ENCODE results near the gene PRPH. TPM values are rescaled to one million over a fixed set of nuclear protein-coding genes. Genes with fewer than 3 reads are reported as not detected.

Gene PRPH
- total RNA-seq, 2 experiments from 2014 or later = not detected

DNA sequence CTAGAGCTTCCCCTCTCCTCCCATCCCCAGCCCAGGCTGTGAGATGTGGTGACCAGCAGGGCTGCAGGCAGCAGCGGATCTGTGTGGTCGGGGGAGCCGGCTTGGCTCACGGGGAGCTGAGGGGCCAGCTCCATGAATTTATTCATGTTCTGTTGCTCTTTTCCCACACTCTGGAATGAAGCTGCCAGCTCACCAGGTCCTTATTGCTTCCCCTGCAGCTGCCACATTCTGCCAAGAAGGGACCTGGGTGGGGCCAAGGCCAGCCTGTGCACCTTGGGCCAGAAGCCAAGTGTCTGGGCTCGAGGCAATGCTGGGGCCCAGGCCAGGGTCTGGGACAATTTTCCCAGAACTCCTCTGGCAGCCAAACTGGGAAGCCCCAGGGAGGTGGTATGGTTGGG lies 44.5 kb downstream of the PRPH start:
- H3K27me3 Mint-ChIP-seq = peaks cover 88% of the 10 kb centered on the region
- H3K4me3 Mint-ChIP-seq = no peak overlapping the region
- CTCF ChIA-PET = interaction anchor here (1.2 kb wide), 1 partner anchor 9 kb away, joined by 5 read pairs; no protein-coding TSS in a partner anchor
- no peaks in the 10 kb centered on the region for H3K9me3 Mint-ChIP-seq
- POLR2A ChIA-PET = no interaction called here
- peaks cover 33% of the 10 kb centered on the region for H3K4me1 Mint-ChIP-seq
- DNase-seq = no peak
- H3K36me3 Mint-ChIP-seq (ENCODE audit: low read depth) = no peaks in the 10 kb centered on the region
- no peak overlapping the region for H3K27ac Mint-ChIP-seq

DNA sequence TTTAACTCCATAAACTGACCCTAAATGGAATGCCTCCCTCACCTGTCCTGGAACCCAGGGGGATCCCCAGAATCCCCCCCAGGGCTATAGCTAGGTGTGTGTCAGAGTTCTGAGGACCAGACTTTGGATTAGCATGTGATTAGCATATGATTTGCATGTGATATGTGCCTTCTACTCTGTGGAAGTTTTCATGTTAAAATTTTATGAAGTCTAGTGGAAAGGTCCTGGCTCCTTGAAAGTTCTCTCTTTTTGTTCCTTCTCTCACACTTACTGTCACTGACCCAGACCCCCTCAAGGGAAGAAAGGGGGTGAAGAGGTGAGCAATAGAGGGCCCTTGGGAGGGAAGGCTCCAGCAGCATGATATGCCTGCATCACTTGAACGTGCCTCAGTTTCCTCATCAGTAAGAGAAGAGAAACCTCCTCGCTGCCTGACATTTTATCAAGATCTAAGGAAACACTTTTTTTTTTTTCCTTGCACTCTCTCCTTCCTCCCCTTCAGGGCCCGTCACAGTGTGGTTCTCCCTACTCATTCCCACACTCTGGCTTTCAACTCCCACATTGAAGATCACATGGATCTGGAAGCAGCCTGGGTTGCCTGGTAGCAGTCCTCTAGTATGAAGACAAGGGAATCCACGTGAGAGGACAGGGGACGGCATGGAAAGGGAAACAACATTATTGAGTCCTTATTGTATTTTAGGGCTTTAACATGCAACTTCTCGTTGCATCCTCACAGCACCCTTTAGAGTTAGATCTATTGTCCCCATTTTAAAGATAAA lies 45.3 kb downstream of the PRPH start:
- Mint-ChIP-seq H3K4me1 (peaks cover 31% of the 10 kb centered on the region), H3K9me3 (no peaks in the 10 kb centered on the region), H3K27ac (no peak overlapping the region), H3K4me3 (no peak overlapping the region), H3K27me3 (peaks cover 84% of the 10 kb centered on the region), H3K36me3 (ENCODE audit: low read depth) (no peaks in the 10 kb centered on the region)
- ChIA-PET CTCF (interaction anchor here (1.0 to 4.0 kb wide), 5 partner anchors 8 to 75 kb away, joined by 3 to 32 read pairs (median 5); partner anchors contain the start of gene PRPH), POLR2A (no interaction called here)
- no peak for DNase-seq

DNA sequence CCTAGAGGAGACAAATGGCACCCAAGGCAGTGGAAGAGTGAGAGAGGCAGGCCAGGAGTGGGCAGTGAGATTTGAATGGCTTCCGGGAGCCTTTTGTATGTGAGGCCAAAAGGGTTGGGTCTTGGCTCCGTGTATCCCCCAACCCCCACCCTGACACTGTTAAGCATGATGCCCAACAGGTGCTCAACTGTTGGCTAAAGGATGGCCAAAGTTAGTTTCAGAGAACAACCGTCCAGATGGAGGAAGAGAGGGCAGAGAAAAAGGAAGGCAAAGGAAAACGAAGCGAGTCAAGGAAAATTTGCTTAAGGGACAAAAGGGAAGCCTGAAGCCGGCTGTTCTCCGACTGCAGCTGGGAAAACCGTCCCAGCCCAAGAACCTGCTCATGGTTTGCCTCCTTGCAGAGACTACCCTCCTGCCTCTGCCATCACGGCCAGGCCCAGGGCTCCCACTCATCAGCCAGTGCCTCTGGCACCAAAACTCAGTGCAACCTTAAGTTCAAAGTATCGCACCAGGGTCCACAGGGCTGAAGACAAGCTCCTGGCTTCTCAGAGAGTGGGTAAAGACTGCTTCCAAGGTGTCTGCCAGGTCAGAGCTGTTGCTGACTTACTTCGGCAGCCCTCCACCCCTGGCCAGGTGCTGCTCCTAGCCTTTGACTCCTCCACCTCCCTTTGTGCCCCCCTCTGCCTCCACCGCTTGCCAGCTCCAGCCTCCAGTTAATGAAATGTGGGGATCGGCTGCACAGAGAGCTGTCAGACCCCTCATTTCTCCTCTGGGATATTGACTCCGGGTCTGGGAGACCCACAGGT lies 46.2 kb downstream of the PRPH start:
- ChIA-PET POLR2A (no interaction called here), CTCF (interaction anchor here (0.7 to 4.0 kb wide), 16 partner anchors 9 to 170 kb away, joined by 3 to 32 read pairs (median 4); partner anchors contain the start of genes PRPH, SPATS2 and TROAP)
- no peak overlapping the region for H3K4me3 Mint-ChIP-seq
- DNase-seq = no peak
- H3K4me1 Mint-ChIP-seq = peaks cover 34% of the 10 kb centered on the region
- H3K9me3 Mint-ChIP-seq = no peaks in the 10 kb centered on the region
- H3K27me3 Mint-ChIP-seq = peaks cover 86% of the 10 kb centered on the region
- no peak overlapping the region for H3K27ac Mint-ChIP-seq
- H3K36me3 Mint-ChIP-seq (ENCODE audit: low read depth) = no peaks in the 10 kb centered on the region

DNA sequence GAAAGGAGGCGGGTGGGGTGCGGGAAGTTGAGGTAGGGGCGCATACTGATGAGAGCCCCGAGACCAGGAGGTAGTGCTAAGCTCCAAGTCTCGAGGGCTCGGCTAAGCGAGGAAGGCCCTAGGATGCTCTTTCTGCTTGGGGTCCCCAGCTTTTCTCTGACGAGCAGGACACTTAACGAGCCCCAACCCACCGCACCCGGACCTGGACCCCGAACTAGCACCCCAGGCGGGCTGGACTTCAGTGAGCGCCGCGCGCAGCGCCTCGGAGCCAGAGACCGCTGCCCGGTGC lies 46.8 kb downstream of the PRPH start:
- ChIA-PET CTCF (interaction anchor here (0.8 to 4.0 kb wide), 21 partner anchors 9 to 286 kb away, joined by 3 to 32 read pairs (median 4); partner anchors contain the start of genes PRPH, SPATS2 and TROAP), POLR2A (no interaction called here)
- peaks cover 34% of the 10 kb centered on the region for H3K4me1 Mint-ChIP-seq
- peak overlapping the region; percentile 13 for H3K4me3 Mint-ChIP-seq
- no peak for DNase-seq
- no peaks in the 10 kb centered on the region for H3K36me3 Mint-ChIP-seq (ENCODE audit: low read depth)
- no peaks in the 10 kb centered on the region for H3K9me3 Mint-ChIP-seq
- H3K27ac Mint-ChIP-seq = no peak overlapping the region
- H3K27me3 Mint-ChIP-seq = peaks cover 89% of the 10 kb centered on the region

DNA sequence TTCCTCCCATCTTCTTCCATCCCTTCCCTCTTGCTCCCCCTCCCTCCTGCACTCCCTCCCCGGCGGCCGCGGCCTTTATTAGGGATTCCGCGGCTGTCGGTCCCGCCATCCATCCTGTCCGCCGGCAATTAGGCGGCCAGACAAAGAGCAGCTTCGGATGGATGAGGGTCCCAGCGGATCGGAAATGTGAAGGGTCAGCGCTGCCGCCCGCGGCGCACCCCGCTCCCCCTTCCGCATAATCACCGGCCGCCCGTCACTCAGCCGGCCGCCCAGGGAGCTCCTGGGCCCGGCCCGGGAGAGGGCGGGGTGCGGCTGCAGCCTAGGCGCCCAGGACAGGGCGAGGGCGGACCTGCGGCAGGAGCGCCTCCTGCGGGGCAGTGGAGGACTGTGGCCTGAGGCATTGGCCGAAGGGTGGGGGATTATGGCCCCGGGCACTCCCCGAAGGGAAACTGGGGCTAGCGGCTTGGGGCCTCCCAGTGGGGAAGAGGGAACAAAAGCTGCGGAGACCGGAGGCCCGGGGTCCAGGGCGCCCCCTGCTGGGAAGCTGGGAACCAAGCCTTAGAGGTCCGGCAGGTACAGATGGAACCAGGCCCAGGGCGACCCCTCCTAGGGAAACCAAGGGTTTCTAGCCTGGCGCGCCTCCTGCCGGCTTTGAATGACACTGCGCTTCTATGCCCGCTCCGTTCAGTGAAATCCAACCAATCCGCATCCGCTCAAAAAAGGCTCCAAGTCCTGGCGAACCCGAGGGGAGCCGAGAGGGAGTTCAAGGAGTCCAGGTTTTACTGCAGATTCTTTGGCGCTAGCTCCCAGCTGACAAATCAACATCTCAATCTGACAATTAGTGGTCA lies 47.3 kb downstream of the PRPH start:
- ChIA-PET CTCF (interaction anchor here (0.6 to 4.0 kb wide), 25 partner anchors 10 to 287 kb away, joined by 3 to 32 read pairs (median 4); partner anchors contain the start of genes PRPH, SPATS2 and TROAP), POLR2A (no interaction called here)
- peak; percentile 75 for DNase-seq
- Mint-ChIP-seq H3K27ac (no peak overlapping the region), H3K27me3 (peaks cover 89% of the 10 kb centered on the region), H3K4me3 (peak overlapping the region; percentile 27), H3K9me3 (no peaks in the 10 kb centered on the region), H3K36me3 (ENCODE audit: low read depth) (no peaks in the 10 kb centered on the region), H3K4me1 (peaks cover 34% of the 10 kb centered on the region)

DNA sequence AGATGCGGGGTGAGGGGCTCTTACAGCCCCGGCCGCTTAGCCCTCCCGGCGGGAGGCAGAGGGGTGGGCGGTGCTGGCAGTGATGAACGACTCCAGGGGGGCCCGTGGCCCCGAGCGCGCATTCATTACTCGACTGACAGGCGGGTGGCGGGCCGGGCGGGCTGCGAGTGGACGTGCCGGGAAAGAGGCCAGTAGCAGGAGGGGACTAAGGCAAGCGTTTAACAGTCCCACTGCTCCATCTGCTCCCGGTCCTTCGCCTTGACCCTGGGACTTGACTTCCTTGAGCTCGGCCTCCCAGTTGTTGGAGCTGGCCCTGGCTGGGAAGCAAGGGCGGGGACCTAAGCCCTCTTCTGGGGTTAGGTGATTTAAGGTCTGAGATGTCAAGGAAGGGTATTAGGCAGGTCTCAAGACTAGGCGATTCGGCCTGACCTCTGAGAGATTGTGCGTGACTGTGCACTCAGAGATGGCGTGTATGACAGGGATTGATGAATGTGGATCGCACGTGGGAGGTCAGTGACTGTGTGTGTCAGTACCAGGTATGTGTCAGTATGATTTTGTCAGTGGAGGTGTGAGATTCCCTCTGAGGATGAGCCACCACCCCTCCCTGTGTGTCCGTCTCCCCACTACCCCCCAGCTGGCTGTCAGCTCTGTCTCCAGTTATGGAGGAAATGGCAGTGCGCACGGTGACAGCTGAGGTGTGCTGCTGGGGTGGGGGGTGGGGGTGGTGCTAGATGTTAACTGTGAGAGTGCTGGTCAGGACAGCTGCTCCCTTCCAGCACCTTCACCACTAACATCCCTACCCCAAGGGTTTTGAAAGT lies 48.2 kb downstream of the PRPH start:
- H3K9me3 Mint-ChIP-seq = no peaks in the 10 kb centered on the region
- H3K4me1 Mint-ChIP-seq = peaks cover 27% of the 10 kb centered on the region
- H3K4me3 Mint-ChIP-seq = peak overlapping the region; percentile 27
- no peak overlapping the region for H3K27ac Mint-ChIP-seq
- ChIA-PET POLR2A (no interaction called here), CTCF (interaction anchor here (0.6 to 4.0 kb wide), 16 partner anchors 11 to 1707 kb away, joined by 3 to 32 read pairs (median 6); partner anchors contain the start of genes PRPH, SPATS2 and TROAP)
- peaks cover 85% of the 10 kb centered on the region for H3K27me3 Mint-ChIP-seq
- DNase-seq = no peak
- H3K36me3 Mint-ChIP-seq (ENCODE audit: low read depth) = no peaks in the 10 kb centered on the region

DNA sequence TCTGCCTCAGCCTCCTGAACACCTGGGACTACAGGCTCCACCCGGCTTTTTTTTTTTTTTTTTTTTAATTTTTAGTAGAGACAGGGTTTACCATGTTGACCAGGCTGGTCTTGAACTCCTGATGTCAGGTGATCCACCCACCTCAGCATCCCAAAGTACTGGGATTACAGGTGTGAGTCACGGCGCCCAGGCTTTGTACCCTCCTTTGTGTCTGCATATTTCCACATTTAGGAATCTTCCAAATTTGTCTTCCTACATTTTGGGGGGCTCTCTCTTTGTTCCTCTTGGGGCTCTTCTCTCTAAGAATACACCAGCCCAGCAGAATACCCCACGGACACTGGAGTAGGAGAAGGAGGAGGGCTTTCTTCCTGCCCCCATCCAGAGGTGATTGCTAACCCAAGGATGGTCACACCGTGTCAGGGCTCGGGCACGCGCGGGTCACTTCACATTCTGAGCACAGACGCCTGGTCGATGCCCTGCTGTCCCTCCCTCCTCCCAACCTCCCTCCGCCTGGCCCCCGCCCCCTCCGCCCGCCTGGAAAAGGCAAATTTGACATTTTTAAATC lies 49.6 kb downstream of the PRPH start:
- POLR2A ChIA-PET = no interaction called here
- no peaks in the 10 kb centered on the region for H3K9me3 Mint-ChIP-seq
- no peak overlapping the region for H3K4me3 Mint-ChIP-seq
- CTCF ChIA-PET = interaction anchor here (3.9 to 4.0 kb wide), 2 partner anchors 12 to 48 kb away, joined by 30 to 32 read pairs; partner anchors contain the start of gene PRPH
- H3K27me3 Mint-ChIP-seq = peaks cover 81% of the 10 kb centered on the region
- peaks cover 27% of the 10 kb centered on the region for H3K4me1 Mint-ChIP-seq
- no peaks in the 10 kb centered on the region for H3K36me3 Mint-ChIP-seq (ENCODE audit: low read depth)
- no peak for DNase-seq
- no peak overlapping the region for H3K27ac Mint-ChIP-seq

DNA sequence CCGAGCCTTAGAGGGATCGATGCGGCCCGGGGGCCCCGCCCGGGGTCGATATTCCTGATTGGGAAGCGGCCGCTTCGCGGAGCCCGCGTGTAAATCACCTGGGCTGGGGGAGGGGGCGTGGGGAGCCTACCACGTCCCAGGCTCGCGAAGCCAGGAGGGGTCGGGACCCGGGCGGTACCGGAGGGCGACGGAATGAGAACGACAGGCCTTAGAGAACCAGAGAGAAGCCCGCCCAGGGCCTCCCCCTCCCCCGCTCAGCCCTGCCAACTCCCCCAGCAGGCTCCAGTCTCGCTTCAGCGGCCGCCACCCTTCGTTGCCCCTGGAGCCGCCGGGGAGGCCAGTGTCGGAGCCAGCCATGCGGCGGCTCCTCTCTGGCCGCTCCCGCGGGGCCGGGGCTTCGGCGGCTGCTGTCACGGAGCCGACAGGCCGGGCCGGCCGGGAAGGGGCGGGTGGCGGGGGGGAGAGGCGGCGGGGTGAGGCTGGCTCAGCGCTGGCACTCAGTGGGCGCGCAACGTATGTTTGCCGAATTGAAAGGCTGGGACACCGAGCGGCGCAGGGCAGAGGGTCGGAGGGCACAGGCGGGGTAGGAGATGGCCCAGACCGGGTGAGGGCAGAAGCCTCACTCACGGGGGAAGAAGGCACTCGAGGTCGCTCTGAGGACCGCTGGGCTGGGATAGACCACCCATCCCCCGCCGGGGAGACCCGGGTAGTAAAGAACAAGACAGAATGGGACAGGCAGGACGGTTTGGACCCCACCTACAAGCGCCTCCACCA lies 50.3 kb downstream of the PRPH start:
- Mint-ChIP-seq H3K27me3 (peaks cover 79% of the 10 kb centered on the region), H3K4me1 (peaks cover 27% of the 10 kb centered on the region), H3K36me3 (ENCODE audit: low read depth) (no peaks in the 10 kb centered on the region), H3K27ac (no peak overlapping the region), H3K4me3 (no peak overlapping the region), H3K9me3 (no peaks in the 10 kb centered on the region)
- ChIA-PET CTCF (interaction anchor here (2.5 to 4.7 kb wide), 4 partner anchors 13 to 167 kb away, joined by 22 to 47 read pairs (median 35); partner anchors contain the start of gene PRPH), POLR2A (no interaction called here)
- no peak for DNase-seq

DNA sequence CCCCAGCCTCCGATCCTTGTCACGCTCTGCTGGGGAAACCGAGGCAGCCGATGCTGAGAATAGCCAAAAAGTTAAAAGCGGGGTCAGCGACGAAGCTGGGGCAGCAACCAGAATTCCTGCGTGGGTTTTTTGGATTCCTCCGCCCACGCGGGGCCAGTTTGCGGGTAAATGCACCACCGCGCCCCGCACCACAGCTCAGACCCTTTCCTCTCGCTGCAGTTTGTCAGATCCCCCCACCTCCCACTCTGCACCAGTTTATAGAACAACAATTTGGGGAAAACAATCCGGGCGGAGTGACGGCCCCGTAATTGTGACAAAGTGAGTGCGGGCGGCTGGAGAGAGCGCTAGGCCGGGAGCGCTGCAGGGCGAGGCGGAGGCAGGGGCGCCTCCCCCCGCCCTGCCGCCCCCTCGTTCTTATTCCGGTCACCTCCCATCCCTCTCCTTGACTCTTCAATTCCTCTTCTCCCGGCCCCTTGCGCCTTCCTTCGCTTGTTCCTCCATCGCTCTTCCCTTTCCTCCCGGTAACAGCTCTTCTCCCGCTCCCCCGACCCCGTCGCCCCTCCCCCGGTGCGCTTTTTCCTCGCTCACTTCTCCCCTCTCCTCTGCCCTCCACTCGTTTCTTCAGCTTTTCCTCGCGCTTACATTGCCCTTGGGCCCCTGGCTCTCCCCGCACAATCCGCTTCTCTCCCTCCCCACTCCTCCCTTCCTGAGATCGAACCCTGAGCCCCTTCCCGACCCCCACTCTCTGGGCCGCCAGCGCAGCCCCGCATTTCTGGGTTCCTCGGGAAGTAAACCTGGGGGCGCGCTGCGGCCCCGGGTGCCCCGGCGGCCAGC lies 51.1 kb downstream of the PRPH start:
- no peak for DNase-seq
- no peak overlapping the region for H3K4me3 Mint-ChIP-seq
- CTCF ChIA-PET = interaction anchor here (0.5 to 4.7 kb wide), 14 partner anchors 9 to 268 kb away, joined by 3 to 47 read pairs (median 14); partner anchors contain the start of genes C1QL4, PRPH, SPATS2 and TROAP
- POLR2A ChIA-PET = no interaction called here
- peaks cover 75% of the 10 kb centered on the region for H3K27me3 Mint-ChIP-seq
- no peak overlapping the region for H3K27ac Mint-ChIP-seq
- H3K36me3 Mint-ChIP-seq (ENCODE audit: low read depth) = no peaks in the 10 kb centered on the region
- peaks cover 27% of the 10 kb centered on the region for H3K4me1 Mint-ChIP-seq
- no peaks in the 10 kb centered on the region for H3K9me3 Mint-ChIP-seq

DNA sequence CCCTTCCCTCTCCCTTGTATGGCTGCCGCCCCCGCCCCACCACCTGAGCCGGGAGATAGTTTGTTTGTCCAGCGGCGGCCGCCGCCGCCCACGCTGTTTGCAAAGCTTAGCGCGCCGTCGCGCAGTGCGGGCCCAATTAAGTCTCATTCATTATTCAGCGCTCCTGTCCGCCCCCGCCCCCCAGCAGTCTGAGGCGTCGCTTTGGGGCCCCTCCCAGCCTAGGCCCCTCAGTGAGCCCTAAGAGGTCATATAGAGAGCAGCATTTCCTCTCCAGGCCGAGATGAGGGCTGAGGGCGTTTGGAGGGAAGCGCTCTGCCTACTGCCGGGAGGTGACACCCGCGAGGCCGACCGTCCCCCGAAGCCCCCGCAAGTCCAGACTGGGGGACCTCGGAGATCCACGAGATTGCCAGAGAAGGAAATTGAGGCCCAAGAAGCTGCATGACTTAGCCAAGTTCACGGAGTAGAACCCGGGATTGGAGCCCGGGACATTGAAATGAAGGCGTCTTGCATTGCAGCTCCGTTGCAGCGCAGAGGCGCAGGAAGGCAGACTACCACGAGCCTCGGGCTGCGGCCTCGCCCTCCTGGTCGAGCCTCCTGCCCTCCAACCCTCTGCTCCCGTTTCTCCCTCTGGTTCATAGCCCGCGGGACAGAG lies 51.8 kb downstream of the PRPH start, which contains the start of gene DNAJC22:
TSS of gene DNAJC22 (plus strand) at position 230 of the 652 bp plus-strand sequence. CDS start 1,985 bp downstream, outside the sequence.
- peak; percentile 30 for DNase-seq
- peaks cover 69% of the 10 kb centered on the region for H3K27me3 Mint-ChIP-seq
- no peak within 1 kb of the TSS for H3K27ac Mint-ChIP-seq

More for the DNA sequence above, 51.8 kb downstream of the PRPH start, which contains the start of gene DNAJC22:
- ChIA-PET CTCF (interaction anchor here (0.5 to 4.7 kb wide), 21 partner anchors 9 to 268 kb away, joined by 3 to 47 read pairs (median 7); partner anchors contain the start of genes C1QL4, PRPH, SPATS2 and TROAP), POLR2A (no interaction called here)
- Mint-ChIP-seq H3K4me1 (peaks cover 27% of the 10 kb centered on the region), H3K9me3 (no peaks in the 10 kb centered on the region), H3K36me3 (ENCODE audit: low read depth) (no peaks in the 10 kb centered on the region), H3K4me3 (peak within 1 kb of the TSS; percentile 48)

All from activated CD4-positive, alpha-beta T cell treated with anti-CD3 and anti-CD28 coated beads, Interleukin-2, amount 10 ng/mL, durations not matched to agents 7 days and 5 days (primary cell).